Superior temporal gyrus (tissue), 1 donor: ENCODE results near the gene CPNE8.

Experiments
- DNase-seq: peaks from one replicate; pipeline ENCODE4 v3.0.0-alpha.2; 2016; ENCODE audit errors: extremely low spot score

Gene CPNE8

GRCh38 chr12:38895446-38895845 lies 9.9 kb downstream of the CPNE8 start:
- DNase-seq: no peak

- DNase-seq: no peak
These were observed 12.4 kb downstream of the CPNE8 start for GRCh38 chr12:38892976-38893375.

GRCh38 chr12:38892087-38892786 lies 13.2 kb downstream of the CPNE8 start:
- DNase-seq: no peak

DNA sequence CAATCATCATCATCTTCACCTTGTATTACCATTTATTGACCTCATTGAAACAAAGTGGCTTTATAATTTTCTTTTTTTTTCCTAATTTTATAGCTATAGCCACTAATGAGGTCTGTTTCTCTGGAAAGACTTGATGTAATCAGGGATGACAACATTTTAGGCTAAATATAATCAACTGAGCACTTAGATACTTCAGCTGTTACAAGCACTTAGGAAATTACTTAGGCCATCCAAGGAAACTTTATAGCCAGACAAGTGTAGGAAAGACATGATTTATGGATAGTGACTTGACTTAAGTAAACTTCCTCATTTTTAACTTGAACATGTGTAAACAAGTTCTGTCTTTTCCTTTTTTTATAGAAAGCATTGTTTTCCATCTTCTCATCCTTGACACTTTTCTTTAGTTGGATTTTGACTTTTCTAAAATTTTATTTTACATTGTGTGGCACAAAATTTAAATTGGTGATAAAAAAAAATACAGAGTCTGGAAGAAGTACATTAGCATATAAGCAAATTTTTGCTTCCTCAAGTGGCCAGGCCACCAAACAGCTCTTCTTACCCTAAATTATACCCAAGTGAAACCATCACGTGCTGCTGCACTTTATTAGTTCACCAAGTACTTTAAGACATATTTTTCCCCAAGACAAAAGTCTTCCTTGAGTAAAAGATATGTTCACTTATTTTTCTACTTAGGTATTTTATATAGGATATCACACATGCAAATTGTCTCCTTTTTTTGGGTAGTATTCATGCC lies 15.1 kb downstream of the CPNE8 start:
- DNase-seq: no peak

GRCh38 chr12:38889297-38889815 lies 16.0 kb downstream of the CPNE8 start:
- no peak for DNase-seq

- no peak for DNase-seq
These were observed 17.6 kb downstream of the CPNE8 start for GRCh38 chr12:38887770-38888169.

DNA sequence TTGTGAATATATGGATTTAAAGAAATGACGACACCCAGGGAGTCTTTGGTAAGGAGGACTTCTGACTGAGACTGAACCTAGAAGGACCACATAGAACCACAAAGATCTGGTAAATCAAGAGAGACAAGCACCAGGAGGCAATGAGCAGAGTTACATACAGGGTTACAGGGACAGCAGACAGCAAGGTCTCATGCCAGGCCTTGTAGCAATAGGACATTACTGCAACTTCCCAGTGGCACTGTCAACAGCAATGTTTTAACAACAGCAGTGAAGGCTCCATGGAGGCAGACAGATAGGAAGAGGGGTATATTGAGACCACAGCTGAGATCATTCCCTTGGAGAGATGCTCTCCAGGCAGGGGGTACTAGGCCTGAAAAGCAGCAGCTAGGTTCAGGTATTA lies 18.5 kb downstream of the CPNE8 start:
- DNase-seq: no peak

DNA sequence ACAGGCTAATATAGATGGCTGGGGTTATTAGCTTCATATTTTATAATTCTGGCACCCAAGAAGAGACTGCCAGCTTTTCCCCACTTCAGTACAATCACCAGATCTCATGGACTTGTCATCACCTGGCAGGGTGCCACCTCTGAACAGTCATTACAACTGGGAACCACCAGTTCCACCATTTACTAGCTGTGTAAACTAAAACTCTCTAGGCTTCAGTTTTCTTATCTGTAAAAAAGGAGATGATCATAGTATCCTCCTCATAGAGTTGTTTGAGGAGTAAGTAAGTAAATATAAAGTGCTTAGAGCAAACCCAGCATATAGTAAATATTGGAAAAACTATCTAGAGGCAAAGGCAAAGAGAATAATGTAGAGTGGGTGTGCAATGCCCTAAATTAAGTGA lies 19.3 kb downstream of the CPNE8 start:
- no peak for DNase-seq

DNA sequence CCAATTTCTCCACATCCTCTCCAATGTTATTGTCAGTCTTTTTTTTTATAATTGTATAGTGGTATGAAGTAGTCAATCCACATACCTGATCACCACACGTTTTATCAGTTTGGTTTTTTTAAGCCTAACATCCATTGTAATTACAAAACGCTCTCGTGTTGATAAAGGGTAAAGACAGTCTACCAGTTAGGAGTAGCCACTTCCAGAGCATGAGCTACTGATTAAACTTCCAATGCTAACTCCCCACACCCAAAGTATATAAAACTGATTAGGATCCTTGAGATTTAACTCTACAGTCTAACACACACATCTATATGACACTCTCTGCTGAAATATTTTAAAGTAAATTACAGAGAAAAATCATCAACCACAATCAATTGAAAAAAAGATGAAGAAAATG lies 20.7 kb downstream of the CPNE8 start:
- DNase-seq: no peak

DNA sequence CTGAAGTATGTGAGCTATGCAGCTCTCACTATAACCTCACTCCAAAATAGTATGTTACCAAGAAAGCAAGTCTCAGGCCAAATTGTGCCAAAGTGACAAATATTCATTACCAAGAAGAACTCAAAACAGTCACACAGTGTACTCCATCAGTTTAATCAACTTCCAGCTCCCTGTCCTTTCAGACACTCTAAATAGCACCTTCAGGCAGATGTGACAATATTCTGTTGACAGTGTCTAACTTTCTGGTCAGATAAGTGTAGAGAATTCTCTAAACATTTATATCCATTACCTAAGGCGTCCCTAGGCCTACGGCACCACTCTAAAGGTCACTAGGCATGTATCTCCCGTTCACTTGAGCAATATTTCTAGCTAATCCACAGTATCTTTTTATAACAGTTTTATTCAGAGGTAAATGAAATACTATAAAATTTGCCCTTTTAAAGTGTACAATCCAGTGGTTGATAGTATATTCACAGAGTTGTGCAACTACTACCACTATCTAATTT lies 21.7 kb downstream of the CPNE8 start:
- DNase-seq: no peak

DNA sequence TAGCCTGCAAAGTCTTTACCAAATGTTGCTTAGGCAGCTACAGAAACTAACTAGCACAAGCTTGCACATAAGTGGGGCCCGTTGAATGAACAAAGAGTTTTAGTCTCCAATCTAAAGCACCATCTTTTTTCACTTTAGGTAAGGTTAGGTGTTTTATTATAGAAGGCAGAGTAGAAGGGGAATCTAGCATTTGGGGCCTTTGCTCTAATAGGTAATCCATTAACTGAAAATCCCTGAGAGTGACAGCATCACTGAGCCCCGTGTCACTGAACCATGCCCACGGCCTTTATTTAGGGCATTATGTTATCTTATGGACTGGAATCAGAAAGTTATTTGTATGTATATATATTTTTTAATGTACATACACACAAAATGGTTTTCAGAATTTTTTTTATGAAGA lies 25.1 kb downstream of the CPNE8 start:
- no peak for DNase-seq

DNA sequence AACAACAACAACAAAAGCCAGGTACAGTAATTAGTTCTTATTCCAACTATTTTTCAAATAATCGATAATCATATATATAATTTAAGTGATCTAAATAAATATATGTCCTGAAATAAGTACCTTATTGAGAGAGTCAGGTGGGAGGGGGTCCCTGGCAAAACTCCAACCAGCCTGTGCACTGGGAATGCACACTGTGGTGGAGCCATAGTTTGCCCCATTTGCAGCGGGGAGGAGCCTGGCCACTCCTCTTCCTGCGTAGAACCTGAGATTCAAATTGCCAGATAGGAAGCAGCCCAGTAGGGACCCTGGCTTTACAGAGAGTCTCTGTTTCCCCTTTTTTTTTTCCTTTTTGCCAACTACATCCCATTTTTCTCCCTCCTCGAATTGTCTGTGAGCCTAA lies 26.4 kb downstream of the CPNE8 start:
- DNase-seq: no peak

DNA sequence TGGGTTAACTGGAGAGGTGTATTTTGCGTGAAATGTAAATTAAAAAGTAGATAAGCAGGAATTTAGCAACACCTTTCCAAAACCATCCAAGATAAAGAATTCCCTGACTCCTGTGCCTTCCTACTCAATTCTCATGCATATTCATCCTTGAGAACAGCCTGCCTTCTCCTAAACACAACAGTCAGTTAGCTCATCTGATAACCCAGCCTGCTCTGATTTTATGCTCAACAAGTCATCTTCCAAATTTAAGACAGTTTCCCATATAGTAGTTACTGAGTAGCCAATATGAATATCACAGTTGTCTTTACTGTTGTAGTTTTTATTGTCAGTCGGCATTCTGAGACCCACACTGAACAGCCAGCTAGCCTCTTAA lies 27.1 kb downstream of the CPNE8 start:
- DNase-seq: no peak

DNA sequence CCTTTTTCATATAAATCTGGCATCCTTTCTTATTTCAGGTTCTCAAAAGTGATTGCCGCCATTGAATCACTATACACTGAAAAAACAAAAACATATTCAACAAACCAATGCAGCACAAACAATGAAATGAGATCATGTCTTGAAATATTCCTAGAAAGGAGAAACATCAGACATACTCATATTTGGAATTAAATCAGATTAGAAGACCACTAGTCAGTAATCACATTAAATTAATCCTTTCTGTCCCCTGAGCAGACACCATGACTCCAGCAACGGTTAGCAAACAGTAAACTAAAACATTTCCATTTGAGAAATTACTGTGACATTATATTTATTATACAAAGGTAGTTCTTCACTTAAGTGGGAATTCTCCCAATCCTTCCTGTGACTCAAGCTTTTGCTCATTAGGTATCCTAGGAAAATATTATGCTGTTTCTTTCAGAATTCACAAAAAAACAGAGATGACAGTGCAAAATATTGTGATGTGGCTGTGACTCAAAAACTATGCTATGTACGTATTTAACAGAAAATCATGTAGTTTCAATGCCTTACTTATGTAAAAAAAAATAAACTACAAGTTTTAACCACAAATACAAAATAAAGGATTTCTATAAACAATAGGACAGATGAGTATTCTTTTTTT lies 29.7 kb downstream of the CPNE8 start:
- DNase-seq: no peak

- DNase-seq: no peak
These were observed 32.8 kb downstream of the CPNE8 start for GRCh38 chr12:38872561-38872960.

DNA sequence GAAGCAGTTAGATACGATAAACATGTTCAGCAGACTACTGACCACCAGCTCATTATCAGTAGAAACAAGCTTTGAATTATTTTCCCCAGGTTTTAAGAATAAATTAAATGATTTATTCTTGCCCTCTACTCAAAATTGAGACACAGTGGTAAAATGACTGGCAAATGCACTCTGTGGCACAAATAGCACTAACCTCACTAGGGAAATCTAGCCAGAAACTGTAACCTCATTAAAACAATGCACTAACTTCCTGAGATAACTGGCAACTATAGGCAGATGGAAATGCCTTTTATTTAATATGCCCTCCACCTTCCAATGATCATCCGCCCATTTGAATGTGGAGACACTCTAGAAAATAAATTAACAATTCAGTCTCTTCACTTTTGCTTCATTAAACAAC lies 33.2 kb downstream of the CPNE8 start:
- no peak for DNase-seq

DNA sequence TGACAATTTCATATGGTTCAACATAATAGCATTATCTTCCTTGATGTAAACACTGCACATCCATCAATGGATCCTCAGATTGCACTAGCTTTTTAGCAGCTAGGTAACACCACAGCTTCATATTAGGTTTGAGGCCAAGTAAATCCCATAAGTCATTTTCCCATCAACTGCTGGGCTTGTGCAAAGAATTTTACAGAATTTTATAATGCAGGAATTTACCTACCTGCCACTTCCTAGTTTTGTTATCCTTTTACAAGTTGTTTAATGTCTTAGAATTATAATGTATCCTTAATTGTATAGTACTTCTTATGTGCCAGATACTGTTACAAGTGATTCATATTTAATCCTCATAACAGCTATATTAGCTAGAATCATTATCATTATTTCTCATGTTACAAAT lies 36.4 kb downstream of the CPNE8 start:
- DNase-seq: no peak

DNA sequence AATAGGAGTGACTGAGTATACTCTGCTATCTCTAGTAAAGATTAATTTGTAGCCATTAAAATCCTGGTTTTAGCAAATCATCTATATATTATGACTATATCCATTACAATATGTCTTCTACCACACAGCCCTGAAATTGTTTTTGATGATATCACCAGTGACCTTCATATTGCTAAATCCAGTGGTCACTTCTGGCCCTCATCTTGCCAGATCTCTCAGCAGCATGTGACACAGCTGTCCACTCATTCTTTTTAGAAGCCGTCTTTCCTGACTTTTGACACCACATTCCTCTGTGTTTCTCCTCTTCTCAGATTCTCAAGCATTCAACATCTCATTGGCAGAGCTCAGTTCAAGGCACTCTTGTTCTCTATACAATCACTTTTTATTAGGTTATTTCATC lies 54.9 kb downstream of the CPNE8 start:
- no peak for DNase-seq

DNA sequence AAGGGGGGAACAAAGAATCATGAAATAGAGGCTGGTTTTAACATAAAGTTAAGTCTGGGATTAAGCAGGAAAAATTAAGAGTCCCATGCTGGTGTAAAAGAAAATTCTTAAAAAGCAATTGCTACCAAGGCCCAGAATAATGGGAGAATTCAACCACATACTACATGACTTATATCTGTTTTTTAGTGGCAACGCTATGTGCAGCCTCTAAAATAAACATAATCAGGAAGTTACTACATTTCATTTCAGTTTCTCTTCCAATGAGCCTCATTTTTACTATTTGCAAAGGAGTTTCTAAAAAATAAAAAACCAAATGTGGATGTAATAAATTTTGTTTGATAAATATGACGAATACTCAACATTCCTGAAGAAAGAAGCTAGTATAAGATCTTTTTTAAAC lies 58.1 kb downstream of the CPNE8 start:
- no peak for DNase-seq

DNA sequence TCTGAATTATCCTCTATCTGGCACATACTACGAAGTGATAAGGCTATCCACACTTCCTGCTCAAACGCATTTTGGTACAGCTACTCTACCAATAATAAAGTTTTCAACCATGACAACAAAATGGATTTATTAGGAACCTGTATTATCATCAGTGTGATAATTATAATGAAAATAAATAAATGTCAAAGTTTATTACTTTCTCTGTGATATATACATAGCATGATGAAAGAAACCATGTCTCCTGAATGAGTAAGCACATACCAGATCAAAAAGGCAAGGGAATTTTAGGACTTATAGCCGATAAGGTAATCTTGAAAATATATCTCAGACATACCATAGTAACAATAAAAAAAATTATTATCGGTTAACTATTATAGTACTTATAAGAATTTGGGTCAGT lies 61.1 kb downstream of the CPNE8 start:
- DNase-seq: no peak

DNA sequence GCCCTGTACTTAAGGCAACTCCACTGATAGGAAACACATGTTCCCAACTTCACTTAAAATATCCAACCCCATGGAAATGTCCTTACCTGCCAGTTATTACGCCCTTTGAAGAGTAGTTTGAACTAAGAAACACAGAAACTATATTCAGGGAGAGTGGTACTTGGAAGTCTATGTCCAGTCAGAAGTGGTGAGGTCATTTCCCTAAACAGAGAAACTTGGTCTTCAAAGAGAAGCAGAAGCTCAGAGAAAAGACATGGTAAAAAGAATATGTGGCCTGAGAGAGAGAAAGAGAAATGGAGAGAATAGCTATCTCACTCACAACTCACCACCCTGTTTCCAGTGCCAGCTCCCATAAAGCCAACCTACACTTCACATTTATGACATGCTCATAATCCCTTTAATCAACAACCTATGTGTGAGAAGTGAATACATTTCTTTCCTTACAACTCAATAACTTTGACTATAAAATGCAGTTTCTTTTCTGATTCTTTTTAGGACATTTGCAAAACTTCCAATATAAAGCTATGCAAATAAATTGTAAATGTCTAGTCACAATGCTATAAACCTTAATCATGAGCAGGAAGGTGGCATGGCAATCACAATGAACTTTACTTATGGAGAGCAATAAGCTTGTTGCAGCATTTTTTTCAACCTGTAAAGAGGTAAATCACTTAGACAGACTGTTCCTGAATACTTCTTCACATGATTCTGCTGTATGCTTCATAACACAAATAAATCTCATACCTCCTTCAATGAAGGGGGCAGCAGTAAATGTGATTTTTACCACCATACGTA lies 67.1 kb downstream of the CPNE8 start:
- DNase-seq: no peak

GRCh38 chr12:38831715-38832114 lies 73.7 kb downstream of the CPNE8 start:
- no peak for DNase-seq
